ENCODE results near the gene SYPL1.

The SYPL1 gene

GRCh38 chr7:106092204-106092603, 19.9 kb downstream of the SYPL1 start:
- no peak for DNase-seq (ENCODE audit: low read depth in 2 of 2)

GRCh38 chr7:106089647-106090046, 22.5 kb downstream of the SYPL1 start:
- DNase-seq (ENCODE audit: low read depth in 2 of 2): no peak

DNA sequence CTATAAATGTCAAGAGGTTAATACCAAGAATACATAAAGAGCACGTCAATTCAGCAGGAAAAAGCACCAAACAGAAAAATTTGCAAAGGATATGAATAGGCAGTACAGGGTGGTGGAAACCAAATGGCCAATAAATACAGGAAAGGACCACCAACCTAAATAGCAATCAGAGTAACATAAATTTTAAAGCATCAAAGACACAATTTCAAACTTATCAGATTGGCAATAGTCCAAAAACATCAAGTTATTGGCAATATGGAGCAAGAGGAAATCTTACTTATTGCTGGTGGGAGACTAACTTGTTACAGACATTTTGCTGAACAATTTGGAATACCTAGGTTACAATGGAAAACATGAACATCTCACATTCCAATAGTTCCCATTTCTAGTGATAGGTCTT, 24.1 kb downstream of the SYPL1 start:
- DNase-seq (ENCODE audit: low read depth in 2 of 2): no peak

DNA sequence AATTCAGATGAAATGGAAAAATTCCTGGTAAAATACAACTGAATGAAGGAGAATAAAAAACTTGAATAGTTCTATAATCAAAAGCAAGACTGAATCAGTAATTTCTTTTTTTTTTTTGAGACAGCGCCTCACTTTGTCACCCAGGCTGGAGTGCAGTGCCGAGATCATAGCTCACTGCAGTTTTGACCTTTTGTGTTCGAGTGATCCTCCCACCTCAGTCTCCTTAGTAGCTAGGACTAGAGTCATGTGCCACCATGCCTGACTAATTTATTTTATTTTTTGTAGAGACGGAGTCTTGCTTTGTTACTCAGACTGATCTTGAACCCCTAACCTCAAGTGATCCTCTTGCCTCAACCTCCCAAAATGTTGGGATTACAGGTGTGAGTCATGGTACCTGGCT, 26.1 kb downstream of the SYPL1 start:
- no peak for DNase-seq (ENCODE audit: low read depth in 2 of 2)

GRCh38 chr7:106085015-106085414, 27.1 kb downstream of the SYPL1 start:
- DNase-seq (ENCODE audit: low read depth in 2 of 2): no peak

DNA sequence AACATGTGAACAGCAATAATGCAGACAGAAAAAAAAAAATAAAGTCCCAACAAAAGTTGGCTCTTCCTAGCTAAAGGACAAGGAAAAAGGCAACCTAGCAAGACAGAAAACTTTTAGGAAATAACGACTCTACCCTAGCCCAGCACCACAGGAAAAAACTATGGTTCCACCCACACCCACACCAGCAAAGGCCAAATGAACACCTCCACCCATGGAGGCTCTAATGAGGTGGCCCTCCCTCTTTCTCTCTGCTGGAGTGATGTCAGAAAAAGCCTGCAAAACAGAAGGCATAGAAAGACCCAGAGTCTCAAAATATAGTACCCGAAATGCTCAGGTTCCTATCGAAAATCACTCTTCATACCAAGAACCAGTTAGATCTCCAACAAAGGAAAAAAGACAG, 28.4 kb downstream of the SYPL1 start:
- no peak for DNase-seq (ENCODE audit: low read depth in 2 of 2)

DNA sequence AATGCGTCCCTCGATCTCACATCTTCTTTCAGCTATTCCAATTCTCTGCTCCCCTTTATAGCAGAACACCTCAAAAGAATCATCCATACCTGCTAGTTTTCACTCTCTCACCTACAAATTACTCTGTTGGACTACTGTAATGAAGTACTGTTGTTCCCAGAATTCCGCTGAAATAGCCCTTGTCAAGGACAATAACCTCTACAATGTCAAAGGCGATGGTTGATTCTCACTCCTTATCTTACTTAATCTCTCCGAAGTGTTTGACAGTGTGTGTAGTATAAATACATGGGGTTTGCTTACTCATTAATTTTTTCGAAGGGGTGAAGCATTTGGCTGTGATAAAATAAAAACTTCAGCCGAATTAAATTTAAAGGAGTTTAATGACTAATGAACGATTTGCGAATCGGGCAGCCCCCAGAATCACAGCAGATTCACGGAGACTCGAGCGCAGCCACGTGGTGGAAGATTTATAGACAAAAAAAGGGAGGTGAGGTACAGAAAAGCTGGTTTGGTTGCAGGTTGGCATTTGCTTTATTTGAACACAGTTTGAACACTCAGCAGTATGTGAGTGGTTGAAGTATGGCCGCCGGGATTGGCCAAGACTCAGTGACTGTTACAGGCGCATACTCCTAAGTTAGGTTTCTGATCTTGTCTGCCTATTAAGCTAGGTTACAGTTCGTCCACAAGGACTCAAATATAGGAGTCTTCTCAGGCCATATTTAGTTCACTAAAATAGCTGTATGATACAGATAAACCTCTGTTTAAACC, 29.8 kb downstream of the SYPL1 start:
- DNase-seq (ENCODE audit: low read depth in 2 of 2): no peak

- DNase-seq (ENCODE audit: low read depth in 2 of 2): no peak
Measured at GRCh38 chr7:106080300-106080987, 31.7 kb downstream of the SYPL1 start.

DNA sequence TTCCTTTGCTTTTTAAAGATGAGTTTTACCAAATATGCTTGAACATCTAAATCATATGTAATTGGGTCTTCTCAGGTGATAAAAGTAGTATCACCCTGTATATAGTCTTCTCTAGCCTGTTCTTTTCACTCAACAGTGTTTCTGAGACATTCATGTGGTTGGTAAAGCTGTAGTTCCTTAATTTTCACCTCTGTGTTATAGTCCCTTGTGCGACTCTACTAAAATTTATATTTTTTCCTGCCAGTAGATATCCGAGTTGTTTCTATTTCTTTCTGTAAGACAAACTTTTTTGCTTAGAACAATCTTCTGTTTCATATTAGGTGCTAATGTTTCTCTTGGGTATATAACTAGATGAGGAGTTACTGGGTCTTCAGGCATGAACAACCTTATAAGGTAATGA, 35.6 kb downstream of the SYPL1 start:
- no peak for DNase-seq (ENCODE audit: low read depth in 2 of 2)

DNA sequence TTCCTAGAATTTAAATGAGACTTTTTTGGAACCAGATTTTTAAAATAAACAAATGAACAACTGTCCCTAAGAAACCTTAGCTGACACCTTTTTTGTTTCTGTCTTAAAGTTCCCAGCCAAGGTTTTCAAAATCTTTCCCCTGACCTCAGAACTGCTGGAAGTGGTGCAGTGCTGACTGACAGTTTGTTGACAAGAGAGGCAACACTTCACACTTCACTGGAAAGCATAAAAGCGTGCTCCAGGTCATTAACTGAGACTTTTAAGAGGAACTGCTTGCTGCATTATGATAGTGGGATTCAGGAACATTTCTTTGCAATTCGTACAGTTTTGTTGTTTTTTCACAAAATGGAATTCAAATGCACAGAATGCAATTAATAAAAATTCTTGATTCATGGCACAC, 36.2 kb downstream of the SYPL1 start:
- no peak for DNase-seq (ENCODE audit: low read depth in 2 of 2)

- DNase-seq (ENCODE audit: low read depth in 2 of 2): no peak
Measured at GRCh38 chr7:106074257-106074656, 37.9 kb downstream of the SYPL1 start.

GRCh38 chr7:106073701-106074100, 38.4 kb downstream of the SYPL1 start:
- no peak for DNase-seq (ENCODE audit: low read depth in 2 of 2)

DNA sequence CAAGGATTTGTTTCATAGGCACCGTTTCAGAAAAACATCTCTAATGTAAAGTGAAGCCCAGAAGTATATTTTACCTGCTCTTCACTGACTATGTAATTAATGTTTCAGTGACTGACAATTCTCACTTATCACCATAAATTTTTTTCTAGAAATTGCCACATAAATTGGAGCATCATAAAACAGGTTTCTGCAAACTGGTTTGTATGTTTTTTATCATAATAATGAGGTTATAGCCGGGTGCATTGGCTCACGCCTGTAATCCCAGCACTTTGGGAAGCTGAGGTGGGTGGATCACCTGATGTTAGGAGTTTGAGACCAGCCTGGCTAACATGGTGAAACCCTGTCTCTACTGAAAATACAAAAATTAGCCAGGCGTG, 39.4 kb downstream of the SYPL1 start:
- DNase-seq (ENCODE audit: low read depth in 2 of 2): no peak

DNA sequence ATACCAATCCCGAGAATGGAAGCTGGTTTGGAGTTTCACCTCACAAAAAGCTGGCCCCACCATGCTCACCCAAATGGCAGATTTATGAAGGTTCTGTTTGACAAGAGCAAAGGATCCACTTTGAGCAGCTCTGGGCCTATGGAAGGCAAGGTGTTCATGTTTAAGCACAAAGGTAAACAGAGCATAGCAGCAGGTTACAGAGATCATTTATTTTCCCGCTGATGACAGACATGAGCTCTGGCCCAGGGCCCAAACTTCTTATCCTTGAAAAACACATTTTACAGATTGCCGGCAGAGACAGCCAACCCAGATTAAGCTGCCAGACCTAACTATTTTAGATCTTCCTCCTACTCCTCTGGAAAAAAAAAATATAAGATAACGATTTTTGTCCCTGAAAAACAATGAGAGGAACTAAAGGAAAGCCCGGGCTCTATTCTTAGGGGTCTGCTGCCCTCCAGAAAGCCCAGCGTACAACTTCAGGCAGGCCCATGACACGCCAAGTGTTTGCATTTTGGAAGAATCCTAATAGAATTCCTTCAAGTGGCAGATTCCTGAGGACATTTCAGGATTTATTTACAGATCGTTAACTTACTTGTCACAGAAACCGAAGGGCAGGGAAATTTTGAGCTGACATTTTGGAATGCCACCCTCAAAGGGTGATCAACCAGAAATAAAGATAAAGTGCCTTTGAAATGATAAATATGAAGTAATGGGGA, 40.0 kb downstream of the SYPL1 start:
- no peak for DNase-seq (ENCODE audit: low read depth in 2 of 2)

DNA sequence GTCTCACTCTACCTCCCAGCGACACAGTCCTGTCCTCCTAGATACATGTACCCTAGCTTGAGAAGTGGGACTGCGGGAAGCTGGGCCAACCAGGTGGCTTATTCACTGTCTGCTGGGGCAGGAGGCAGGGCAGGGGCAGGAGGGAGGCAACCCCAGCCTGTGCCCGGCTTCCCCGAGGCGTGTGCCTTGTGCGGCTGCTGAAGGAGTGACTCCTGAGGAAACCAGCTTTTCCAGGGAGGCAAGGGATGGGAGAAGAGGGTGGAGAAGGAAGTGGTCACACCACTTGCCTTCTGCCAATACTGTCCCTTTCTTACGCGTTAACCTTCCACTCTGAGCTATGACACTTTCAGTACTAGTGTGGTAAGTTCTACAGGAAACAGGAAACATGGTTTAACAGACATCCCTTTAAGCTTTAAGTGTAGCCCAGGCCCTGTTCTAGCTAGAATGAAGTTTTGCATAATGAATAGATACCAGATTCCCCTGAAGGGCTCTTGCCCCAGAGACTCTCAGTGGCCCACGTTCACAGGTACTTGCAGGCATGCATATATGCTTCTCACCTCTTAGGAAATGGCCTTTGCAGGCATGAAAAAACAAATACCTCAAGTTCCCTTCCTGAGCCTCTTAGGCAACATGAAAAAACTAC, 40.6 kb downstream of the SYPL1 start:
- DNase-seq (ENCODE audit: low read depth in 2 of 2): peak; percentile 7 to 17

- no peak for DNase-seq (ENCODE audit: low read depth in 2 of 2)
Measured at GRCh38 chr7:106070567-106071254, 41.4 kb downstream of the SYPL1 start.

DNA sequence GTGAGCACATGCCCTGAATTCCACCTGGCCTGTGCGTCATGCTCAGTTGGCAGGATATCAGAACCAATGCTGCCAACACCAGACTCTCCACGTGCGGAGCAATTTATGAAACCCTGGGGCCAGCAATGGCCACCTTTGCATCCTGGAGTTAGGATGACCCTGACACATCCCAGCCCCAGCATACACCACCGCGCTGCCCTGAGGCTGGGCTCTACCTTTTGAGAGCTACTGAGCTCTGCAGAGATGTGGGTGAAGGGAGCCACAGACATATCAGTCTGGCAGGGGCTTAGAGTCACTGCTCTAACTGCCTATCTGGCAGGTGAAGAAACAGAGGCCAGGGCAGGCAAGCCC, 41.9 kb downstream of the SYPL1 start:
- no peak for DNase-seq (ENCODE audit: low read depth in 2 of 2)

DNA sequence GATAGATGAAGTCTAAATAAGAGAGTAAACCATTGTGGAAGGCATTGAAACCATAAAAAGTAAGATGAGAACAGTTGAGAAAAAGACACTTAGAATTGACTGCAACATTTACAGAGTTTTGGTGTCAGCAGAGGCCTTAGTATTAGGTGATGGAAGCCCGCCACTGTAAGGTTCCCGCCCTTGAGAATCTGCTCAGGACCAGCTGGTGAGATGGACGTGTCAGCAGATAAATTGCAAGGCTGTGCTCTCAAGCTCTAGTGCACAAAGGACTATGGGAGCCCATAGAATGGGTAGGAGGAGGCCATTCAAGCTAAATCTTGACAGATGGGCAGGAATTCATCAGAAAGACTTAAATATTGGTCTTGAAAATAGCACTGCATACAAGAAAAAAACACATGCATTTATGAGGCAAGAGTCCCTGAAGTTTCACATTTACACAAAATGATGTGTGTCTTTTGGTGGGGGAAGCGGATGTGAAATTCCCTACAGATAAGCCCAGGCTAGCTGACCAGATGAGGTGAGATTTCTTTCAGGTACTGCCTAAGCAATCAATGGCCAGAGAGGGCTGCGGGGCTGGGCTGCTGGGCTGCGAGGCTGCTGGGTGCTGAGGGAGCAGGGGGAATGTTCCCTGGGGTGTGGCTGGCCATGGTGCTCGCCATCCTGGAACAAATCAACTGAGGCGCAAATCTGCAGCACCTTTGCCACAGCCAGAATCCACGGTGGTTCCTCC, 42.5 kb downstream of the SYPL1 start:
- no peak for DNase-seq (ENCODE audit: low read depth in 2 of 2)

GRCh38 chr7:106068986-106069385, 43.1 kb downstream of the SYPL1 start:
- no peak for DNase-seq (ENCODE audit: low read depth in 2 of 2)

DNA sequence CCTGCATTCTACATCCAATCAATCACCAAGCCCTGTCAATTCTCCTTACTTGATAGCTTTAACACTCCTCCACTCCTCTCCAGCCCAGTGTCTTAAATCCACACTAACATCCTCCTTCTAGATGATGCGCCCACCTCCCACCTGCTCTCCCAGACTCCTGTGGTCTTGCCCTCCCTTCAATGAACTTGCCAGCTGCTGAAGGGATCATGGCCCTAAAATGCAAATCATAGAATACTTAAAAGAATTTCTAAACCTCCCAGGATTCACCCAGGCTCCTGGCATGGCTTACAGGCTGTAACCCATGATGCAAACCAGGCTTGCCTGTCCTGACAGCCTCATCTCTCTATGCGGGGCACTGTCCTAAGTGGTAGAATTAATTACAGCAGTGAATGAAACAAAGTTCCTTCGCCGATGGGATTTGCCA, 43.6 kb downstream of the SYPL1 start:
- DNase-seq (ENCODE audit: low read depth in 2 of 2): no peak

GRCh38 chr7:106067678-106068077, 44.4 kb downstream of the SYPL1 start:
- DNase-seq (ENCODE audit: low read depth in 2 of 2): no peak

Measured in stimulated activated CD4-positive, alpha-beta T cell treated with anti-CD3 and anti-CD28 coated beads, Interleukin-4, amount 100 ng/mL, for 48 hours (primary cell).